ENCODE measurements around the gene TGFA. TPM values are rescaled to one million over a fixed set of nuclear protein-coding genes. Genes with fewer than 3 reads are reported as not detected.

Gene TGFA
- total and polyA plus RNA-seq, 10 of the 15 experiments (the other 5 are each of a cell fraction or from before 2014, with no cell fraction given), result 0.03 to 0.23 TPM; not detected in 8

- TF ChIP-seq ATF2 (IDR thresholded peaks at IDR 0.05; ENCODE audit: low read length), result no peak
- TF ChIP-seq, protein P1, sequence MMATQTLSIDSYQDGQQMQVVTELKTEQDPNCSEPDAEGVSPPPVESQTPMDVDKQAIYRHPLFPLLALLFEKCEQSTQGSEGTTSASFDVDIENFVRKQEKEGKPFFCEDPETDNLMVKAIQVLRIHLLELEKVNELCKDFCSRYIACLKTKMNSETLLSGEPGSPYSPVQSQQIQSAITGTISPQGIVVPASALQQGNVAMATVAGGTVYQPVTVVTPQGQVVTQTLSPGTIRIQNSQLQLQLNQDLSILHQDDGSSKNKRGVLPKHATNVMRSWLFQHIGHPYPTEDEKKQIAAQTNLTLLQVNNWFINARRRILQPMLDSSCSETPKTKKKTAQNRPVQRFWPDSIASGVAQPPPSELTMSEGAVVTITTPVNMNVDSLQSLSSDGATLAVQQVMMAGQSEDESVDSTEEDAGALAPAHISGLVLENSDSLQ (IDR thresholded peaks at IDR 0.05), result no peak
- TF ChIP-seq EED (IDR thresholded peaks at IDR 0.05; ENCODE audit: low read depth), result no peak
- TF ChIP-seq, protein P2, sequence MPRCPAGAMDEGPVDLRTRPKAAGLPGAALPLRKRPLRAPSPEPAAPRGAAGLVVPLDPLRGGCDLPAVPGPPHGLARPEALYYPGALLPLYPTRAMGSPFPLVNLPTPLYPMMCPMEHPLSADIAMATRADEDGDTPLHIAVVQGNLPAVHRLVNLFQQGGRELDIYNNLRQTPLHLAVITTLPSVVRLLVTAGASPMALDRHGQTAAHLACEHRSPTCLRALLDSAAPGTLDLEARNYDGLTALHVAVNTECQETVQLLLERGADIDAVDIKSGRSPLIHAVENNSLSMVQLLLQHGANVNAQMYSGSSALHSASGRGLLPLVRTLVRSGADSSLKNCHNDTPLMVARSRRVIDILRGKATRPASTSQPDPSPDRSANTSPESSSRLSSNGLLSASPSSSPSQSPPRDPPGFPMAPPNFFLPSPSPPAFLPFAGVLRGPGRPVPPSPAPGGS (IDR thresholded peaks at IDR 0.05; ENCODE audit: borderline replicate concordance, insufficient read depth, low read depth, low read length, poor library complexity, severe bottlenecking), result no peak
- no peak for TF ChIP-seq SREBF1 (IDR thresholded peaks at IDR 0.05; ENCODE audit: low read length)
- no peak for TF ChIP-seq RFX5 (IDR thresholded peaks at IDR 0.05; ENCODE audit: low read depth, low read length)
- TF ChIP-seq BMI1 (IDR thresholded peaks at IDR 0.05; ENCODE audit: borderline replicate concordance), result no peak
- no peak for TF ChIP-seq POLR2AphosphoS5 (IDR thresholded peaks at IDR 0.05; ENCODE audit: low read length)
- TF ChIP-seq CREM (IDR thresholded peaks at IDR 0.05; ENCODE audit: low read depth), result no peak
Observed at GRCh38 chr2:70509565-70509964, 44.1 kb downstream of the TGFA start (continued).
